Effector CD4-positive, alpha-beta T cell (primary cell): ENCODE data around the gene ENO4. TPM values are rescaled to one million over a fixed set of nuclear protein-coding genes. Genes with fewer than 3 reads are reported as not detected.

Experiments used
- DNase-seq: peaks from one replicate; pipeline ENCODE4 v3.0.0-alpha.2; 2020
- total RNA-seq: gene quantifications from one replicate; lab custom pipeline; 2026; lab: John Stamatoyannopoulos, UW

Gene ENO4, protein sequence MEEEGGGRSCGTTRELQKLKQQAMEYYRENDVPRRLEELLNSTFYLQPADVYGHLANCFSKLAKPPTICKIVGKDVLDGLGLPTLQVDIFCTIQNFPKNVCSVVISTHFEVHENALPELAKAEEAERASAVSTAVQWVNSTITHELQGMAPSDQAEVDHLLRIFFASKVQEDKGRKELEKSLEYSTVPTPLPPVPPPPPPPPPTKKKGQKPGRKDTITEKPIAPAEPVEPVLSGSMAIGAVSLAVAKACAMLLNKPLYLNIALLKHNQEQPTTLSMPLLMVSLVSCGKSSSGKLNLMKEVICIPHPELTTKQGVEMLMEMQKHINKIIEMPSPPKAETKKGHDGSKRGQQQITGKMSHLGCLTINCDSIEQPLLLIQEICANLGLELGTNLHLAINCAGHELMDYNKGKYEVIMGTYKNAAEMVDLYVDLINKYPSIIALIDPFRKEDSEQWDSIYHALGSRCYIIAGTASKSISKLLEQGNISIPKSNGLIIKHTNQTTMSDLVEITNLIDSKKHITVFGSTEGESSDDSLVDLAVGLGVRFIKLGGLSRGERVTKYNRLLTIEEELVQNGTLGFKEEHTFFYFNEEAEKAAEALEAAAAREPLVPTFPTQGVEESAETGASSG
- not detected for total RNA-seq

DNA sequence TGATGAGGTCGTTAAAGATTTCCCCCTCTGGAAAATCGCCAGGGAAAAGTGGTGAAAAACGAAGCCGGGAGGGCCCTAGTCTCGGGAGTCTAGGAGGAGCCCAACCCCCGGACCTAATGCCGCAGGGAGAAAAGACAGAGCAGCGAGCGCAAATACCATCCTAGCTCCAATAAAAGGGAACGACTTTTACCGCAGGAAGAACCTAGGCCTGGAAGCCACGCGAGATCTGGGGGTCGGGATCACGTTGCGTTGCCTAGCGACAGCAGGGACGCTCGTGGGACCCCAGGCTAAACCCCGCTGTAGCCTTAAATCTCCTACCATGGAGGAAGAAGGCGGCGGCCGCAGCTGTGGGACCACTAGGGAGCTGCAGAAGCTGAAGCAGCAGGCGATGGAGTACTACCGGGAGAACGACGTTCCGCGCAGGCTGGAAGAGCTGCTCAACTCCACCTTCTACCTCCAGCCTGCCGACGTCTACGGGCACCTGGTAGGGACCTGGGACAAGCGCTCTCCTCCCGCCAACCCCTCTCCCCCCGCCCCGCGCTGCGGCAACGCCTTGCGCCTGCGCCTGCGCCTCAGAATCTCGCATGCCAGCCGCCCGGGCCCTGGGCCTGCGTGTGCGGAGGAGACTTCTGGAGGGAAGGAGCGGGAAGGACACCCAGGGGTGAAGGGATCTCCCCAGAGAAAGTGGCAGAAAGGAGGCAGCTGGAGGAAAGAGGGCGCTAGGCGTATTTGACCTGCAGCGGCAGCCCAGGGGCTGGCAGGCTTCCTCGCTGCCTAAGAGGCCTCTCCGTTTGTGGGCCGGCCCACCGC lies at the start of gene ENO4:
Gene ENO4, plus strand, starts transcription at position 252 of the 810 bp plus-strand sequence. Its CDS starts 68 bp downstream, at position 320.
- DNase-seq = peak; percentile 26

DNA sequence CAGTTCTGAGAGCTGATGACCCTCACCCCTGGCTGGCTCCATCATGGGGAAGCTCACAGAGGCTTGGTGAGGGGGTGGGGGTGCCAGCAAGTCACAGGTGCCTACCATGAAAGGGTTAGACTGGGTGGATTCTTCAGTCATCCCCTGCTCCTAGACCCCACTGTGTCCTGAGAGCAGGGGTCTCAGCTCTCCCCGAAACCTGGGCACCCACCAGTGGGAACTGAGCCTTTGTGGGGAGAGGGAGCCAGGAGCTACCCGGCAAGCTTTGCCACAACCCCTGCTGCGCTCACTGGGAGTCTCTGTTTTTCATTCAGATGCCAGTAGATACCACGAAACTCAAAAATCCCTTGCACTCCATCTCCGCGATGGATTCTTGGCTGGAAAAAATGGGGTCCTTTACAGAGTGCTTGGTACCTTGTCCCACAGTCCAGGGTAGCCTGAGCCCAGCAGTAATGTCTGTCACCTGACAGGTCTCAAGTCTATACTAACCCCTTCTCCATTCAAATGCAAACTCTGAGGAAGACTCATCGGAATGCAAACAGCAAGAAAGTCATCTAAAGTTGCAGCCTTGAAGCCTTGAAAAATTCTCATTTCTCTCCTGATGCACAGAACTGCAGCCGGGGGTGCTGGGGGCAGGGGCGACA lies 48.9 kb upstream of the ENO4 start:
- DNase-seq = no peak

DNA sequence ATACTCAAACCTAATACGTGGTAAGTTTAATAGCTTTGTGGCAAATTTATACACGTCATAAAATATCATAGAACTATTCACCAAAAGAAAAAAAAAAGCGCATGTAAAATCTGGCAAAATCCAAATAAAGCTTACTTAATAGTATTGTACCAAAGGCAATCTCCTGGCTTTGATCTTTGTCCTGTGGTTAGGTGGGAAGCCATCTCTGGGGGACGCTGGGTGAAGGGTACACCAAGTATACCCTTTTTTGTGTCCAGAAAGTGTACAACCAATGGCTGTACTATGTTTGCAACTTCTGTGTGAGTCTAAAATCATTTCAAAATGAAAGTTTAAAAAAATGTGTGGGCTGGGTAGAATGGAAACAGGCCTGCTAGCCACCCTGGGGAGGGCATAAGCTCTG lies 47.6 kb upstream of the ENO4 start:
- DNase-seq = no peak

DNA sequence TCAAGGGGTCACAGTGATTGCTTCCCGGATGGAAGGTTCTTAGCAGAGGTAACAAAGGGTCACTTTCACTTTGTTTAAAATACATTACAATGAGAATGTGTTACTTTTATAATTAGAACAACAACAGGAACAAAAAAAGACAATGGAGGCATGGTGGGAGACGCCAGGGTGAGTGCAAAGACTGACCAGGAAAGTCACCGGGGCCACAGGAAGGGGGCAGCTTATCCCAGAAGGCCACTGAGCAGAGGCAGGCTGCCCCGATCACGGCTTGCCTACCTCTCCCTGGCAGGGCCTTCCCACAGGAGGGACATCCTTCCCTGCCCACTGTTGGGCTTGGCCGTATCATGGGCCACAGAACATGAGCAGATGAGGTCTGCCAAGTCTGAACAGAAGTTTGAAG lies 46.8 kb upstream of the ENO4 start:
- DNase-seq = no peak

DNA sequence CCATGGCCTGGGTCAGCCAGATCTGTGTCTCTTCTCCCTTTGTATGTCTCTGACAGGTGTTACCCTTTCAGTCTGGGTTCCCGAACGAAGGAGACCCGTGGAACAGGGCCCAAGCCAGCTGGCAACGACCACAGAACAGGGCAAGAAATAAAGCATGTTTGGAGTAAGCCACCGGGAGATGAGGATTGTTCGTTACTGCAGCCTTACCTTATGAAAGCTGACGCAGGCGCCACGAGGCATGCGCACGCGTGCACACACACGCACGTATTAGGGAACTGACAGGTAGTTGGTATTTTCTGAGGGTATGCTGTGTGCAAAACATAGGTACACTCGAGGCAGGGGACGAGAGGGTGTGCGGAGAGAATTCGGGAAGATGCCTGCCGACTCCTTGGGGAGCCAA lies 46.4 kb upstream of the ENO4 start:
- DNase-seq = no peak

DNA sequence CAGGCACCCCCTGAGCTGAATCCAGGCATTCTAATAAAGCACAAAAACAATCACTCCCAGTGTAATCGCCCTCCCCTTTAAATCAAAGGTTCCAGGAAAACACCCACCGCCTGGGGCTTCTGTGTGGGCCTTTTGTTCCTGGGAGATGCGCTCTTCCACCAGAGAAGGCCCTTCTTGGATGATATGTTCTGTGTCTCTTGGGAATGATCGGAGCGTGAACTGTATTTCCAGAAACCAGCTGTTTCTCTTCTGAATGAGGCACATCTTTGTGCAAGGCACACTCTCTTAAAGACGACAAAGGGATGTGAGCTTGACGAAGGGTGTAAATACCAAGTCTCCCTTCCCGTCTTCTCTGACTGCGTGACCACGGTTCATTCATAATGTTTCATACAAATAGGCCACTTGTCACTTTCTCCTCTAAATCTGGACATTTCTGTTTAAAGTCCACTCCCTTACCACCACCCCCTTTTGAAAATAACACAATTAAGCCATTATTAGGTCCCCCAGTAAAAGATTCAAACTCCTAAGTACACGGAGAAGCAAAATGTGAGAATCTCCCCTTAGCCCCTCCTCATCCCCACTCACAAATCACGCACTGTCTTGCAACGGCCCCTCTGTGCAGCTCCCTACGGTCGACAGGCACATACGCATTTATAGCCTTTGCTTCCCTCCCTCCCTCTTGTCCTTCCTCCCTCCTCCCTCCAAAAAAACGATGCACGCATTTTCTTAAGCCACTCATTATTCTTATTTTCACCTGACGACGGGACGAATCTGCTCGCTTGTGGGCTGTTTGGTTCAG lies 45.6 kb upstream of the ENO4 start:
- DNase-seq = no peak

DNA sequence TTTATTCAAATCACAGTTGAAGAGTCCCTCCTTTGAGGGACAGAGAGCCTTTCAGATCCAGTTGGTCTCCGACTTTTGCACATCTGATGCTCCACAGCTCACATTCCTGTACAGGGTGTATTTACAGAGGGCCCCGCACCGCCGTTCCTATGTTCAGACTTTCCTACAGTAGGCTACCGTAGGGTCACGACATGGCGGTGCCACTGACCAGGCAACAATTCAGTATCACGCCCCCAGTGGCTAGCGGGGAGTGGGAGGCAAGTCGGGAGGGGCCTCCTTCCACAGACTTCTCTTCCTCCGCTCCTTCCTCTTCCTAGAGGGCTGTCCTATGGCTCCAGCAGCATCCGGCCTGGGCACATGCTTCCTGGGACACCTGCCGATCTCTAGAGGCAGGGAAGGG lies 40.6 kb upstream of the ENO4 start:
- DNase-seq = no peak

DNA sequence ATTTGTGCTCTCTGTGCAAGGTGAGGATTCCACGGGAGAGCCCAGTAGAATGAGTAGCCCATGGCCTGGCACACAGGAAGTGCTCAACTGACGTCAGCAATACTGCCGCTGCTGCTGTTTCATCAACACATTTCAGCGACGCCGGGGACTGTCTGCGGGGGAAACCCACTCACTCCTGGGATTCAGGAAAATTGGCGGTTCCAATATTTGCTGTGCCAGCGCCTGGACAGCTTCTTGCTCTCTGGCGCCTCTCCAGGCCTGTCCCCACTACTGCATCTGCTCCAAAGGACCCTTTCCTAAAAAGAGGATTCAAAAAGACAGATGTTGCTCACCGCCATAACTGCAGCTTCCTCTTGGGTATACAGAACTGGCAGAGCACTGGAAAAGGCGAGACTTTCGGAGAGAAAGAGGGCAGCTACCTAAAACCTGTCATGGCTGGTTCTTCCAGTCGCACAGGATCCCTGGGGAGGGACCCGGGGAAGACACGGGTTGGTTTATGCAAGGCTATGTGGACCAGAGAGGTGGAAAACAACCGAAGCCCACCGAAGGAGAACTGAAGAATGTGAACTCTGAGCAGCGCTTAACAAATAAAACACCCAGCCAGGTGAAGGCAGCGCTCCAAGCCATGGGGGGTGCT lies 39.7 kb upstream of the ENO4 start:
- no peak for DNase-seq

DNA sequence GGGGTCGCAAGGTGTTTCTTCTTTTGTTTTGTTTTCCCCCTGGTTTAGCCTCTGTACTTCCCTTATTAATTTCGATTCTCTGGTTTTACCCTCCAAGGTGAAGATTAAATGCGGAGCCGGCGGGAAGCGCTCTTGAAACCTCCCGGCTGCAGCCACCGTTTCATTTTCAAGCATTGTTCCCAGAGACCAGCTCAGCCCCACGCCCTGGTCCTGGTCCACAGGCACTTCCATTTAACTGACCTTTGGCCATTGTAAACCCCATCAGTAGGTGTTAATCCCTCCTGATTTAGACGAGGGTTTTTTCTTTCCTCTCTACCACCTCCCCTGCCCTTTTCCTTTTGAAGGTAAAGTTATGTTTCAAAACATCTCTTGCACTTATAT lies 39.2 kb upstream of the ENO4 start:
- DNase-seq = no peak

DNA sequence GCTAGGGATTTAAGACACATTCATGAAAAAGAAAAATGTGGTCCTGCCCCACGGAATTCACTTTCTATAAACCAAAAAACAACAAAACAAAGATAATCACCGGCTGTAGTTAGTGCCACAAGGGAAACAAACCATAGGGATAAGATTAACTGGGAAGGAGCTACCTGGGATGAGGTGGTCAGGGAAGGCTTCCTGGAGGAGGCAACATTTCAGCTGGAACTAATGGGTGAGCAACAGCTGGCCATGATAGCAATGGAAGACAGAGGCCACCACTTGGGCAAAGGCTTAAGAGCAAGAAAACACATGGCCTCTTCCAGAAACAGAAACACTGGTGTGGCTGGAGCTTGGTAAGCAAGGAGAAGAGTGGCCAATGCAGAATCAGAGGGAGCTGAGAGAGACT lies 38.4 kb upstream of the ENO4 start:
- DNase-seq = no peak

DNA sequence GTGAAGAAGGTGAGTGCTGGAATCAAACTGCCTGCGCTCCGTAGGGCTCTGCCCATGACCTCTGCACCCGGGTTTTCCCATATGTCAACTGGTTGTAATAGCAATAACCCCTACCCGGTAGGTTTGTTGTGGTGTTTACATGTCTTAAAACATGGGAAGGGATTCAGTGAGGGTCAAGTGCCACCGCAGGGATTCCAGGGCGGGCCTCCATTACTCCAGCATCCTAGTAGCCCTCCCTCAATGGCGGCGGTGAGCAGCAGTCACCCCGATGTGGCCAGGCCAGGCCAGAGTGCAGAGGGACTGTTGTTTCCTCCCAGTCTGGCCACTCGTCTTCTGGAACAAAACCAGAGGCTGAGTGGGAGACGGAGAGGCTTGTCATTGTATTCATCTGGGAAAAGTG lies 37.6 kb upstream of the ENO4 start:
- no peak for DNase-seq

DNA sequence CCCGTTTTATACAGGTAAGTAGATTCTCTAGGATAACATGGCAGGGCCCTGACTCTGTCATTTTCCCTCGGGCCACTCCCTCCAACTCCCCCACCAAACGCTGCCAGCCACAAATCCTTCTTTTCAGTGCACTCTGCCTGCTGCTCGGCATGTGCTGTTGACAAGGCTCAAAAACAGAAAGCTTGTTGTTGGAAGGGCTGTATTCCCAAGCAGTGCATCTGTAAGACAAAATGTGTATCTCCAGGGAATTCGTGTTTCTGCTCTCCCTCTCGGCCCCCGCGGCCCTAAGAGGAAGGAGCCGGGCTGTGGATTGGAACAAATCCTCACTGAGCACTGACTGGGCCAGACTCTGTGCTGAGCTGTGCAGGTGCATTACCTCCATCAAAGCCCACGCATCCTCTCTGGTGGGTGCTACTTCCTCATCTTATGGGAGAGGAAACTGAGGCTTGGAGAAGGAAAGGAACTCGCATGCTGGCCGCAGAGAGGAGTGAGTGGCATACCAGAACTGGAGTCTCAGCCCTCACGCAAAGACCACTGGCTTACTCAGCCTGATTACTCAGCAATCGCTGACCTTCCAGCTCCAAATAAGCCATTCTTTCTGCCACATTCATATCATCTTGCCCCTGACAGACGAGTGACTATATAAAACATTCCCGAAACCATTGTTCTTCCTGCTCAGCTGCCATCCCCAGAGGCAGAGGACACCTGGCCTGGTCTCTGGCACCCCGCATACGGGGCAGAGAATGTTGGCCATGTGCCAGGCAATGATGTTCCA lies 33.5 kb upstream of the ENO4 start:
- no peak for DNase-seq

DNA sequence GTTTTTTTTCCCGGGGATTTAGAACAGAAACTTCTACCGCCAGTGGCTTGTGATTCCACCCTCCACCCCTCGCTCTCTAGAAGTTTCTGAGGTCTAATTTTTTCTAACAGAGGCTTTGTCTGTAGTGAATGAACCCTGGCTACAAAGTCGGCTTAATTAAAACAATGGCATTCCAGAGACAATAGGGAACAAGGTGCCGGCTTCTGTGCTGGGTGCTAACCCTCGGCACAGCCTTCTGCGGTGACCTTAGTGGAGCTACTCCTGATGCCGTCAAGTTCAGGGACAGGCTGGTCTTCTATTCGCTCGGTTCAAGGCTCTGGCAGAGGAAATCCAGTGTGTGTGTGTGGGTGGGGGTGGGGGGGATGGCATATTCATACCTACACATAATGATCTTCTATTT lies 32.1 kb upstream of the ENO4 start:
- DNase-seq = no peak

DNA sequence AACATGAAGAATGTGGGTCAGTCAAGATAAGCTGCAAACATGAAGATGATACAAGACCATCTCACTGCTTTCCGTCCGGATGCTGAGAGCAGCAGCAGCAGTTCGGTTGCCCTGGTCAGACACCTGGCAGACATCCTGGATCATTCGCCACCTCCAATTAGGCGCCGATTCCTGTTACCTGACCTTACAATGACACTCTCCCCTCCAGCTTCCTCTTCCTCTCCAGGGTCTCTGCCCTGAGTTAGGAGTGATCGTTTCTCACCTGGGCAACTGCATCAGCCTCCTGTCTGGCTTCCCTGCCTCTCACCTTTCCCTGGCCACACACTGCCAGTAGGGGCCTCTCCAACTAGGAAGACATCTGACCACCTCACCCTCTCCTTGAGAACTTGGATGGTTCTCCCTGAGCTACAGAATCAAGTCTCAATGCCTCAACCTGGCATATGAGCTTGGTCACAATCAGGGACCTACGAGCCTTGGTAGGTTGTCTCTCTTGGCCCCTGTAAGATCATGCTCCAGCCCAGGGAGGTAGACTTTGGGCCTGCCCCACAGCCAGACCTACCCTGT lies 31.4 kb upstream of the ENO4 start:
- no peak for DNase-seq

DNA sequence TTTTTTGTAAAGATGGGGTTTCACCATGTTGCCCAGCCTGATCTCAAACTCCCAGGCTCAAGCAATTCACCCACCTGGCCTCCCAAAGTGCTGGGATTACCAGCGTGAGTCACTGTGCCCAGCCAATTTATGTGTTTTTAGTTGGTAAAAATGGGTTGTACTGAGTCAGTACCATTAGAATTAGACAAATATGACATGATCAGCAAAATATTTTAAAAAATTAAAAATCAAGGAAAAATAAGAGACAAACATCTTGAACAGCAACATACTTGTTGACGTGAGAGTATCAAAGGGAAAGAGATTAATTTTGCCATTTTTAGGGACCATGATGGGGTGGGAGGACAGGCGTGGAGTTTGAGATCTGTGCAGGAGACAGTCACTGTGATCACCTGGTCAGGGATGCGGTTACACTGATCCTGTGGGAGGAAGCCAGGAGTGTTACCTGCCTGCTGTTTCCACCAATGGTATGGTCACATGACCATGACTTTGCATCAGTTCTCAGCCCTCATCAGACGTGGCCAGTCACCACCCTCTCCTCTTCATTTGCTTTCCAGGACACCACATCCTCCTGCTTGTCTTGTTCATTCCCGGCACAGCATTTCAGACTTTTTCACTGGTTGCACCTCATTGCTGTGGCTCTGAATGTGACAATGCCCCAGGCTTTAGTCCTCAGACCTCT lies 29.2 kb upstream of the ENO4 start:
- no peak for DNase-seq

DNA sequence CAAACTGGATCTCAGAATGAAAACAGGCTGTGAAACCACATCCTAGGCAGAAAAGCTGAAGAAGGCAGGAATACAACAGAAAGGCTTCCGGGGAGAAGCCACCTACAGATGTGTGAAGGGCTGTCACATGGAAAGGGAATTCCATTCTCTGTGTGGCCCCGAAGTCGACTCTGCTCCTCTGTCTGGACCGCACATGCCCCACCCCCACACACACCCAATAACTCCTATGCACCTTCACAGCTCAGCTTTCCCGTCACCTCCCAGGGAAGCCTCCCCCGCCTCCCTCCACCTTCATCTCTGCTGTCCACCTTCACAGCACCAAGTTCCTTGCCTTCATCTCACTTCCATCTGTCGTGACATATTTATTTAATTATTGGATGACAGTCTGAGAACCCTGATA lies 23.4 kb upstream of the ENO4 start:
- no peak for DNase-seq

DNA sequence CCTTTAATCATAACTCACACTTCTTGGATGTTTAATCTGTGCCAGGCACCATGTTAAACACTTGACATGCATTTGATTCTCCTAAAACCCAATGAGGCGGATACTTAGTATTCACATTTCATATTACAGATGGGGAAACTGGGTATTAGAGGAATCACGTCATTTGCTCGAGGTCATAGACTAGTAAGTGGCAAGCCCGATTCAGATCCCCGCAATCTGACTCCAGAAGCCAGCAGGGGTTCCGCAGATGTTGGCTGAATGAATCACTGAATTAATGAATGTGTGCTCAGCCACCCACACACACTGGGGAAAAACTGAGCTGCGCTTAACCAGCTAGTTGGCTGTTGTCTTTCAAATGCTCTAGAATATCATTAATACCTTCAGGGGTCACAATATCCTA lies 22.5 kb upstream of the ENO4 start:
- DNase-seq = no peak

DNA sequence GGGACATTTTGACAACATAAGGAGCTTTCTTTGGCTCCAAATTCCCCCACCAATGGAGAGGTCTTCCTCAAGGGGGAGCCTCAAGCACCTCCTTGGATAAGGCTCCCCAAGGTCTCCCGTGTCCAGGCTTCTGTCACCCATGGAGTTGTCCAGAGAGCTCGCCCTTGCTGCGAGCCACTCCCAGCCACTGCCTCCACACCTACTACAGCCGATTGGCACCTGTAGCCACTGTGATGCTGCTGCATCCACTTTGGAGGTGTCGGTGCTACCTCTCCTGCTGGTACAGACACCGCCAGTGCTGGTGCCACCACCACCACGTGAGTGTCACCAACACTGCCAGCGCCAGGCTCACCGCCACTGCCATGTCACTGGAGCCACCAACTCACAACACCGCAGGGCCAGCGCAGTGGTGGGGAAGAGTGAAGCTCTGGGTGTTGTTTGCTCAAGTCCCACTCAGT lies 22.1 kb upstream of the ENO4 start:
- no peak for DNase-seq

DNA sequence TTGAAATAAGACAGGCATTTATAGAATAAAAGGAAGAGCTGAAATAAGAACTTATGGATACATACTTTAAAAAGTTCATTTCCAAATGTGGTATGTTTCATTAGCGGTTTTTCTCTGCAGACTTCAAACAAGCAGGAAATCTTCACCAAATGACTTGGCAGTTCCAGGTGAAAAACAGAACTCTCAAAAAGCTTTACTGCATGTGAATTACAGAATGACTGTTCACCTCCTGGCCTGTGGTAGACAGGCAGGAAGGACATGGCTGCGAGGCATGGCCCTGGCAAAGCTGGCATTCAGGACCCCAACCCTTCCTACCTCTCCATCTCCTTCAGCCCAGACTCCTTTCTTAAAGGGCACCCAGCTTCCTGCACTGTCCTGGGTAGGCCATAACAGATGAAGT lies 21.2 kb upstream of the ENO4 start:
- DNase-seq = no peak

DNA sequence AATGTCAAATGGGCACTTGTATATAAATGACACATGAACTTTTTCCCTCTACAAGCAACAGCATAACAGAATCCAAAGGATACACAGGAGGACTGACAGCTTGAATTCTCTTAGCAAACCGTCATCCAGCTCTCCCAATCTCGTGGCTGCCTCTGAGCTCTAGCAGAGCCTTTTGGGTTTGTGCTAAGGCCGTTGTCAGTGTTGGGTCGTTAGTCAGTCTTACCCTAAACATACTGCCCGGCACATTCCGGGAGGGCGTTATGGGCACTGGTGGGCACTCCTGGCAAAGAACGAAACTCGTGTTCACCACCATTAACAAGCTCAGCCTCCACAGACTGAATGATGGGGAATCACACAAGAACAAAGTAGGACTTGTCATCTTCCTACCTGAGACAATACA lies 19.6 kb upstream of the ENO4 start:
- no peak for DNase-seq
